ENCODE measurements around the gene CHN2.

DNA sequence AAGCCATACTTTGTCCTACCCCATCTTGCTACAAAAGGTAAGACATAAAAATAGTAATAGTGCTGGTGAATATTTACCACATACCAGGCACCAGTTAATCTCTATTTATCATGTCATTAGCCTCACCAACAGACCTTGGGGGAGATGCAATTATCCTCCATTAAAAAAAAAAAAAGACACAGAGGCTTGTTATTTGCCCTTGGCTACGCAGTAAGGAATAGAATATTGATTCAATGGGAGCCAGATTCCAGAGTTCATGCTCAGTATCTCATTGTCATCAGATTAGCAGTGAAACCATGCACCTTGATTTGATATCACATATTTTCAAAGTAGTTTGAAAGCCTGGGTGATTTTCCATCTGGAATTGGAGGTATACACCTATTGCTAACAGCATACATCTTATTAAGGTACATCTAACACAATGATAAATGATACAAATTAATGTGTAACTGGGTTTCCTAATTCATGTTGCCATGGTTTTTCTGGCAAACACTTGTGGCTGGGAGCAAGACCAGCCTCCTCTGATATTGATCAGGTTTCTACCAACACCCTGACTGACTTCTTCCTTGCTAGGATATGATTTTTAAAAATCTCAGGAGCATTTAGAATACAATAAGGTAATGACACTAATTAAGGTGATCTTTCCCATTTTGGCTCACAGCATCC is 301.9 kb downstream of the CHN2 start:
- TF ChIP-seq POLR2A (IDR thresholded peaks at IDR 0.05; ENCODE audit: extremely low read depth, insufficient read length) = no peak
- TF ChIP-seq, protein P1, sequence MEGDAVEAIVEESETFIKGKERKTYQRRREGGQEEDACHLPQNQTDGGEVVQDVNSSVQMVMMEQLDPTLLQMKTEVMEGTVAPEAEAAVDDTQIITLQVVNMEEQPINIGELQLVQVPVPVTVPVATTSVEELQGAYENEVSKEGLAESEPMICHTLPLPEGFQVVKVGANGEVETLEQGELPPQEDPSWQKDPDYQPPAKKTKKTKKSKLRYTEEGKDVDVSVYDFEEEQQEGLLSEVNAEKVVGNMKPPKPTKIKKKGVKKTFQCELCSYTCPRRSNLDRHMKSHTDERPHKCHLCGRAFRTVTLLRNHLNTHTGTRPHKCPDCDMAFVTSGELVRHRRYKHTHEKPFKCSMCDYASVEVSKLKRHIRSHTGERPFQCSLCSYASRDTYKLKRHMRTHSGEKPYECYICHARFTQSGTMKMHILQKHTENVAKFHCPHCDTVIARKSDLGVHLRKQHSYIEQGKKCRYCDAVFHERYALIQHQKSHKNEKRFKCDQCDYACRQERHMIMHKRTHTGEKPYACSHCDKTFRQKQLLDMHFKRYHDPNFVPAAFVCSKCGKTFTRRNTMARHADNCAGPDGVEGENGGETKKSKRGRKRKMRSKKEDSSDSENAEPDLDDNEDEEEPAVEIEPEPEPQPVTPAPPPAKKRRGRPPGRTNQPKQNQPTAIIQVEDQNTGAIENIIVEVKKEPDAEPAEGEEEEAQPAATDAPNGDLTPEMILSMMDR (IDR thresholded peaks at IDR 0.05; ENCODE audit: low read depth, low read length) = no peak
